Neuronal stem cell (in vitro differentiated cells): Measurements from ENCODE around the gene HTR6.

Experiments
- DNase-seq: peaks from one replicate; pipeline ENCODE4 v3.0.0-alpha.2; 2013; ENCODE audit warnings: low spot score
- H2AFZ ChIP-seq: one replicate; pipeline ENCODE4 v1.6.1; 2013; ENCODE audit warnings: mild to moderate bottlenecking, low read length, inconsistent platforms
- H2AK5ac ChIP-seq: 2 replicates; pipeline ENCODE4 v1.6.1; 2013; ENCODE audit warnings: low read depth, mild to moderate bottlenecking, inconsistent platforms, low read length, moderate library complexity, mixed read lengths
- H2BK120ac ChIP-seq: 2 replicates; pipeline ENCODE4 v1.6.1; 2013; ENCODE audit warnings: low read depth, mild to moderate bottlenecking, inconsistent platforms, low read length, moderate library complexity, mixed read lengths
- H2BK12ac ChIP-seq: one replicate; pipeline ENCODE4 v1.6.1; 2013; ENCODE audit warnings: low read length, inconsistent platforms
- H2BK15ac ChIP-seq: 2 replicates; pipeline ENCODE4 v1.6.1; 2013; ENCODE audit warnings: mild to moderate bottlenecking, low read length, inconsistent platforms, mixed read lengths
- H2BK5ac ChIP-seq: one replicate; pipeline ENCODE4 v1.6.1; 2013; ENCODE audit warnings: inconsistent platforms, mild to moderate bottlenecking, low read length, moderate library complexity
- H3K14ac ChIP-seq: one replicate; pipeline ENCODE4 v1.6.1; 2013; ENCODE audit warnings: low read length, inconsistent platforms
- H3K18ac ChIP-seq: 2 replicates; pipeline ENCODE4 v1.6.1; 2013; ENCODE audit warnings: low read length, inconsistent platforms
- H3K23ac ChIP-seq: 2 replicates; pipeline ENCODE4 v1.6.1; 2013; ENCODE audit warnings: low read depth, mild to moderate bottlenecking, mixed read lengths, low read length, inconsistent platforms; ENCODE audit not compliant: poor library complexity
- H3K27ac ChIP-seq: replicated peaks from 3 replicates; pipeline ENCODE4 v1.5.1; 2013; ENCODE audit warnings: low read length, inconsistent platforms
- H3K27me3 ChIP-seq, 3 experiments: 2 replicates each; pipeline ENCODE4 v1.6.1; 2013; ENCODE audit warnings: low read length in 3 of 3, mild to moderate bottlenecking in 2 of 3, inconsistent platforms in 1 of 3, low read depth in 1 of 3, mixed read lengths in 1 of 3, moderate library complexity in 1 of 3; ENCODE audit not compliant: control insufficient read depth in 3 of 3, insufficient read depth in 3 of 3
- H3K36me3 ChIP-seq, 2 donors: replicated peaks in 1 of 2; 2 replicates each; pipeline ENCODE4 v1.6.1; 2013; ENCODE audit warnings: low read length in 2 of 2; ENCODE audit not compliant: control insufficient read depth in 2 of 2, insufficient read depth in 2 of 2
- H3K4ac ChIP-seq: 2 replicates; pipeline ENCODE4 v1.6.1; 2013; ENCODE audit warnings: inconsistent platforms, mild to moderate bottlenecking, low read length, moderate library complexity
- H3K4me1 ChIP-seq, 2 donors: 1 replicate in 1 of 2; 2 replicates in 1 of 2; pipeline ENCODE4 v1.6.1; 2013; ENCODE audit warnings: low read length in 2 of 2, low read depth in 1 of 2; ENCODE audit not compliant: control insufficient read depth in 2 of 2, insufficient read depth in 1 of 2
- H3K4me2 ChIP-seq: one replicate; pipeline ENCODE4 v1.6.1; 2013; ENCODE audit warnings: mild to moderate bottlenecking, low read length, inconsistent platforms; ENCODE audit not compliant: insufficient read depth, poor library complexity, severe bottlenecking
- H3K4me3 ChIP-seq, 2 donors: 2 replicates each; pipeline ENCODE4 v1.5.1; 2013; ENCODE audit warnings: low read length in 2 of 2, mild to moderate bottlenecking in 2 of 2, inconsistent platforms in 1 of 2, moderate library complexity in 1 of 2
- H3K79me1 ChIP-seq: one replicate; pipeline ENCODE4 v1.6.1; 2013; ENCODE audit warnings: low read depth, mild to moderate bottlenecking, inconsistent platforms, low read length, moderate library complexity
- H3K9ac ChIP-seq: one replicate; pipeline ENCODE4 v1.6.1; 2013; ENCODE audit warnings: mild to moderate bottlenecking, low read depth, low read length, inconsistent platforms; ENCODE audit not compliant: poor library complexity
- H3K9me3 ChIP-seq, 2 donors: replicated peaks in 1 of 2; 2 replicates each; pipeline versions ENCODE3 to v1.6.1; 2013; ENCODE audit warnings: low read length in 2 of 2, mild to moderate bottlenecking in 2 of 2, inconsistent platforms in 1 of 2, low read depth in 1 of 2, mixed read lengths in 1 of 2, moderate library complexity in 1 of 2; ENCODE audit not compliant: control insufficient read depth in 2 of 2, insufficient read depth in 1 of 2
- H4K8ac ChIP-seq: one replicate; pipeline ENCODE4 v1.6.1; 2013; ENCODE audit warnings: low read depth, mild to moderate bottlenecking, inconsistent platforms, low read length, moderate library complexity
- H4K91ac ChIP-seq: one replicate; pipeline ENCODE4 v1.6.1; 2013; ENCODE audit warnings: low read length, low read depth, mild to moderate bottlenecking, inconsistent platforms; ENCODE audit not compliant: poor library complexity
- WGBS, 2 donors: extraction: QIAGEN DNeasy Blood & Tissue Kit; methylation state at CpG; one replicate each; pipeline ENCODE4 v1.1.7; 2013; ENCODE audit warnings: missing lambda C conversion rate in 2 of 2, mixed read lengths in 1 of 2; ENCODE audit not compliant: insufficient read length in 2 of 2, insufficient replicate concordance in 1 of 2; ENCODE audit errors: extremely low coverage in 2 of 2; 5-methylcytosine and 5-hydroxymethylcytosine counted together

The HTR6 gene

DNA sequence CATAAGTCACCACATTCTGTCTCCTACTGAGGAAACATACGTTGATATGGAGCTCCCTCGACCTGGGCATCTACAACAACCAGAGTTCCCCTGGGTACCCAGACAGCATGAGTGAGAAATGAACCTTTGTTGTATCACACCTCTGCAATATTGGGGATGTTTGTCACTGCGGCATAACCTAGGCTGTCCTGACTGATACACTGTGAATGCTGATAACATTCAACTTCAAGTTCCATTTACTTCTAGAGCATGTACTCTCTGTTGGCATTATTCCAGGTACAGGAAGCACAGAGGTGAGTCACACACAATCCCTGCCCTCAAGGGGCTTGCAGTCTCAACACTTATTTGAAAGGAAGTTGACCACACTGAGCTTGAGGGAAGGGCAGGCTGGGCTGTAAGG, 65.6 kb downstream of the HTR6 start:
- Histone ChIP-seq H3K4ac (no peak overlapping the region), H2BK120ac (no peak overlapping the region), H2AFZ (no peak overlapping the region), H2AK5ac (no peak overlapping the region), H2BK12ac (no peak overlapping the region), H3K9me3 (peaks cover 6 to 8% of the 10 kb centered on the region in 2 donors), H4K91ac (no peak overlapping the region), H2BK15ac (no peak overlapping the region), H3K4me3 (no peak overlapping the region), H3K4me1 (peaks cover 0 to 13% of the 10 kb centered on the region in 2 donors), H3K18ac (no peak overlapping the region), H3K4me2 (no peak overlapping the region), H3K36me3 (no peaks in the 10 kb centered on the region), H4K8ac (no peak overlapping the region), H2BK5ac (no peak overlapping the region), H3K79me1 (no peaks in the 10 kb centered on the region), H3K27me3 (peaks cover 0 to 66% (median 0%) of the 10 kb centered on the region in 3 experiments), H3K23ac (no peak overlapping the region), H3K27ac (peak overlapping the region; percentile 84), H3K14ac (no peak overlapping the region), H3K9ac (no peak overlapping the region)
- DNase-seq: no peak
- no CpG with 5 or more reads among the region's 3 CpGs for WGBS, 2 donors
